Right forelimb (tissue), 1 donor: ENCODE results near the gene ARSD.
"Not testable (repeated sequence)": the region's sequence is repeated elsewhere in the genome, so short reads cannot be mapped to it uniquely, and the experiment has no call there.

ENCODE experiments used
- DNase-seq: peaks from one replicate; pipeline ENCODE4 v3.0.0-alpha.2; 2018

ARSD gene

GRCh38 chrX:2928583-2929434, at the start of gene ARSD:
Gene ARSD, minus strand, starts transcription at chrX:2929339. Its CDS starts 64 bp downstream, at chrX:2929275.
- peak; percentile 88 for DNase-seq

GRCh38 chrX:2978639-2979038, 49.5 kb upstream of the ARSD start:
- not testable (repeated sequence) for DNase-seq

GRCh38 chrX:2974961-2975360, 45.8 kb upstream of the ARSD start:
- no peak for DNase-seq

- no peak for DNase-seq
Measured at GRCh38 chrX:2972391-2972790, 43.3 kb upstream of the ARSD start.

GRCh38 chrX:2969021-2969420, 39.9 kb upstream of the ARSD start:
- no peak for DNase-seq

GRCh38 chrX:2967998-2968909, 39.1 kb upstream of the ARSD start:
- DNase-seq: peak; percentile 46

GRCh38 chrX:2967584-2967983, 38.4 kb upstream of the ARSD start:
- no peak for DNase-seq

GRCh38 chrX:2967012-2967411, 37.9 kb upstream of the ARSD start:
- DNase-seq: no peak

- no peak for DNase-seq
Measured at GRCh38 chrX:2965965-2966364, 36.8 kb upstream of the ARSD start.

- DNase-seq: not testable (repeated sequence)
Measured at GRCh38 chrX:2963992-2964794, 35.1 kb upstream of the ARSD start.

GRCh38 chrX:2963449-2963848, 34.3 kb upstream of the ARSD start:
- not testable (repeated sequence) for DNase-seq

GRCh38 chrX:2962381-2962780, 33.2 kb upstream of the ARSD start:
- DNase-seq: no peak

GRCh38 chrX:2960861-2961515, 31.8 kb upstream of the ARSD start:
- no peak for DNase-seq

- DNase-seq: no peak
Measured at GRCh38 chrX:2958199-2958598, 29.1 kb upstream of the ARSD start.

GRCh38 chrX:2955838-2956237, 26.7 kb upstream of the ARSD start:
- no peak for DNase-seq

GRCh38 chrX:2955281-2955680, 26.1 kb upstream of the ARSD start:
- DNase-seq: no peak

GRCh38 chrX:2954541-2954940, 25.4 kb upstream of the ARSD start:
- no peak for DNase-seq

- not testable (repeated sequence) for DNase-seq
Measured at GRCh38 chrX:2937942-2938341, 8.8 kb upstream of the ARSD start.

GRCh38 chrX:2934715-2935710, 5.9 kb upstream of the ARSD start:
- DNase-seq: no peak

GRCh38 chrX:2933125-2933900, 4.2 kb upstream of the ARSD start:
- no peak for DNase-seq
